GM21367 (cell line): ENCODE measurements around the gene NDFIP2.
"Not testable (repeated sequence)": the region's sequence is repeated elsewhere in the genome, so short reads cannot be mapped to it uniquely, and the experiment has no call there.

ENCODE experiments used
- ATAC-seq: cut with Tn5 transposase; IDR thresholded peaks from one replicate; pipeline ENCODE4 v1.9.1; 2021; ENCODE audit not compliant: unreplicated experiment

The NDFIP2 gene

GRCh38 chr13:79589603-79590393 is 108.8 kb downstream of the NDFIP2 start:
- no peak for ATAC-seq

GRCh38 chr13:79590394-79590676 is 109.4 kb downstream of the NDFIP2 start:
- ATAC-seq: no peak

GRCh38 chr13:79591493-79591892 is 110.5 kb downstream of the NDFIP2 start:
- no peak for ATAC-seq

GRCh38 chr13:79593121-79593520 is 112.2 kb downstream of the NDFIP2 start:
- ATAC-seq: no peak

- no peak for ATAC-seq
These were observed 112.8 kb downstream of the NDFIP2 start for GRCh38 chr13:79593641-79594275.

- ATAC-seq: not testable (repeated sequence)
These were observed 119.2 kb downstream of the NDFIP2 start for GRCh38 chr13:79600146-79600545.

- no peak for ATAC-seq
These were observed 122.0 kb downstream of the NDFIP2 start for GRCh38 chr13:79602936-79603335.

GRCh38 chr13:79604752-79605151 is 123.8 kb downstream of the NDFIP2 start:
- ATAC-seq: no peak
